NCI-H146 (cell line): Measurements from ENCODE around the gene PSMC4.
"Not testable (repeated sequence)": the region's sequence is repeated elsewhere in the genome, so short reads cannot be mapped to it uniquely, and the experiment has no call there.

ENCODE experiments used
- DNase-seq: peaks from one replicate; lab custom pipeline; 2025; lab: John Stamatoyannopoulos, UW

Gene PSMC4

GRCh38 chr19:39946532-39946931 lies 24.4 kb upstream of the PSMC4 start:
- no peak for DNase-seq

DNA sequence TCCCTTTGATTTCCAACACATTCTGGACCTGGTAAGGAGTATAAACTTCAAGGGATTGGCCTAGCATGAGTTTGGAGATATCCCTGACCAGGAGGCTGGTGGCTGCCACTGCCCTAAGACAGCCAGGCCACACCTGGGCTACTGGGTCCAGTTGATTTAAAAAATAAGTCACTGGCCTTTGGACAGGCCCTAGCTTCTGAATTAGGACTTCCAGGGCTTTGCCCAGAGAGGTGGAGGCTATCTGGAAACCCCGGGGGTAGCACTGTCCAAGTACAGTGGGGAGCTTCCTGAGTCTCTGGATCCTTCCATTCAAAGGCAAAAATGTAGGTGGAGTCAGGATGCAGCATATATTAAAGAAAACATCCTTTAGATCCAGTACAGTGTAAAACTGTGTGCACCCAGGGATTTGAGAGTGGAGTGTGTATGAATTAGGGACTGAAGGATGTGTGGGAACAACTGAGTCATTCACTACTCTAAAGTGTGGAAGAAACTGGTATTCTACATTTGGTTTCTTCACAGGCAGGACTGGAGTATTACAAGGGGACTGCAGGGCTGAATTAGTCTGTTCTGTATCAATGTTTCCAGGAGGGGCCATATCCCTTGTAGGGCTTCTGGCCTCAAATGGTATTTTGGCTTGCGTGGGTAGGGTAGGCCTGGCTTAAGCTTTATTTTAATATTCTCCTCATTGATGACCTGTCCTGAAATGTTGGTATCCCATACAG lies 21.8 kb upstream of the PSMC4 start:
- DNase-seq, result no peak

DNA sequence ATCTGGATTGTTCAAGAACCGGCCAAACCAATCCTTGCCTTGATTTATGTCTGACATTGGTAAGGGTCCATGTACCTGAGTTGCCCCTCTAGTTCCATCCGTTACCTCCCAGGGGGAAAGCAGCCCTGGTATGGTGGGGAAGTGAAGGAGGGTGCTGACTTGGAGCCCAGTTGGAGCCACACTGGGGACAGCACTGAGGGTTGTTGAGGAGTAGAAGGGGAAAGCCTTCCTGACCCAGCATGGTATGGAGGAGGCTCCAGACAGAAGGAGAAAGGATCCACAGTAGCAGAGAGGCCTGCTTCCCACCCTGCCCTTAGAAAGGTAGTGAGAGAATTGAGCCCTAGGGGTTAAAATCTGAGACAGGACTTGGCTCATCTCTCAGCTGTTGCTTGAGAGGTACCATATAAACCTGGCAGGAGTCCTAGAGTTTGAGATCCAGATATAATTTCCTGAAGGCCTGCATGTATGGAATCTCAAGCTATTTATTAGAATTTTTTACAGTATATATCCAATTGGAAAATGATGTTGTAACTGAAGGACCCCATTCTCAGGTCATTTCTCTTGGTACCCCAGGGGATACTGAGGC lies 19.8 kb upstream of the PSMC4 start:
- DNase-seq, result no peak

- no peak for DNase-seq
Observed at GRCh38 chr19:39951686-39952085, 19.3 kb upstream of the PSMC4 start.

- no peak for DNase-seq
Observed at GRCh38 chr19:39953915-39954314, 17.1 kb upstream of the PSMC4 start.

DNA sequence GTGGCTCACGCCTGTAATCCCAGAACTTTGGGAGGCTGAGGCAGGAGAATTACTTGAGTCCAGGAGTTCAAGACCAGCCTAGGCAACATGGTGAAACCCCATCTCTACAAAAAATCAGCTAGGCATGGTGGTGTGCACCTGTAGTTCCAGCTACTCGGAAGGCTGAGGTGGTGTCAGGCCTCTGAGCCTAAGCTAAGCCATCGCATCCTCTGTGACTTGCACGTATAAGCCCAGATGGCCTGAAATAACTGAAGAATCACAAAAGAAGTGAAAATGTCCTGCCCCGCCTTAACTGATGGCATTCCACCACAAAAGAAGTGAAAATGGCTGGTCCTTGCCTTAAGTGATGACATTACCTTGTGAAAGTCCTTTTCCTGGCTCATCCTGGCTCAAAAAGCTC lies 13.1 kb upstream of the PSMC4 start:
- DNase-seq, result not testable (repeated sequence)

GRCh38 chr19:39958942-39959341 lies 12.0 kb upstream of the PSMC4 start:
- not testable (repeated sequence) for DNase-seq

GRCh38 chr19:39959407-39959806 lies 11.6 kb upstream of the PSMC4 start:
- not testable (repeated sequence) for DNase-seq

DNA sequence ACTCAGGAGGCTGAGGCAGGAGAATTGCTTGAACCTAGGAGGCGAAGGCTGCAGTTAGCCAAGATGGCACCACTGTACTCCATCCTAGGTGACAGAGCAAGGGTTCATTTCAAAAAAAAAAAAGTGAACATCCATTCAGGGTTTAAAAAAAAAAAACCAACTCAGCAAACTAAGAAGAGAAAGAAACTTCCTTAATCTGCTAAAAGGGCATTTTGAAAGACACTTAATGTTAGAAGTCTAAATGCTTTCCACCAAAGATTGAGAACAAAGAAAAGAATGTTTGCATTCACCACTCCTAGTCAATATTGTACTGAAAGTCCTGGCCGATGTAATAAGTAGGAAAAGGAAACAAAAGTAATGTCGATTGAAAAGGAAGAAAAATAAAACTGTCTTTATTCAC lies 7.1 kb upstream of the PSMC4 start:
- DNase-seq, result no peak

DNA sequence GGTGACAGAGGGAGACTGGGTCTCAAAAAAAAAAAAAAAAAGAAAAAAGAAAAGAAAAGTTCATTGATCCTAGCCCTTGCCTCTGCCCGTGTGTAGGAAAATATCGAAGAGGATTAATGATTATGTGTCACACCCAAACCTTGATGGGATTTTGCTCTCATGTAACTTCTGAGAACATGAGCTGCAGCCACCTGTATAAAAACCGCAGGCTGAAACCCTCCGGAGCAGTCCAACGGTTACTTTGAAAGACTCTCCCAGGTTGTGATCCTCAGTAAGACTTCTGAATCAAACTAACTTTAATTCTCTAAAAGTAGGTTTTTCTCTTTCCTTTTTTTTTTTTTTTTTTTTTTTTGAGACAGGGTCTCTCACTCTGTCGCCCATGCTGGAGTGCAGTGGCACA lies 4.3 kb upstream of the PSMC4 start:
- no peak for DNase-seq

DNA sequence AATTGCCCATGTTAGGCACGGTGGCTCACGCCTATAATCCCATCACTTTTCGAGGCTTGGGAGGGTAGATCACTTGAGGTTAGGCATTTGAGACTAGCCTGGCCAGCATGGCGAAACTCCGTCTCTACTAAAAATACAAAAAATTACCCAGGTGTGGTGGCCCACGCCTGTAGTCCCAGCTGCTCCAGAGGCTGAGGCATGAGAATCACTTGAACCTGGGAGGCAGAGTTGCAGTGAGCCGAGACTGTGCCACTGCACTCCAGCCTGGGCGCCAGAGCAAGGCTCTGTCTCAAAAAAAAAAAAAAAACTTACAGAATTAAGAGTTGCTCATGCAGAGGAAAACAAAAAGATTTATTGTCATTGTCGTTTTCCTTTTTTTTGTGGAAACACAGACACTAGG lies 3.4 kb upstream of the PSMC4 start:
- no peak for DNase-seq

- DNase-seq, result no peak
Observed at GRCh38 chr19:39968789-39969188, 2.2 kb upstream of the PSMC4 start.

- no peak for DNase-seq
Observed at GRCh38 chr19:39969266-39969665, 1.7 kb upstream of the PSMC4 start.

GRCh38 chr19:39969681-39970424 lies 1.1 kb upstream of the PSMC4 start:
- no peak for DNase-seq

GRCh38 chr19:39970425-39970674 lies 615 bp upstream of the PSMC4 start:
- peak; percentile 60 for DNase-seq

DNA sequence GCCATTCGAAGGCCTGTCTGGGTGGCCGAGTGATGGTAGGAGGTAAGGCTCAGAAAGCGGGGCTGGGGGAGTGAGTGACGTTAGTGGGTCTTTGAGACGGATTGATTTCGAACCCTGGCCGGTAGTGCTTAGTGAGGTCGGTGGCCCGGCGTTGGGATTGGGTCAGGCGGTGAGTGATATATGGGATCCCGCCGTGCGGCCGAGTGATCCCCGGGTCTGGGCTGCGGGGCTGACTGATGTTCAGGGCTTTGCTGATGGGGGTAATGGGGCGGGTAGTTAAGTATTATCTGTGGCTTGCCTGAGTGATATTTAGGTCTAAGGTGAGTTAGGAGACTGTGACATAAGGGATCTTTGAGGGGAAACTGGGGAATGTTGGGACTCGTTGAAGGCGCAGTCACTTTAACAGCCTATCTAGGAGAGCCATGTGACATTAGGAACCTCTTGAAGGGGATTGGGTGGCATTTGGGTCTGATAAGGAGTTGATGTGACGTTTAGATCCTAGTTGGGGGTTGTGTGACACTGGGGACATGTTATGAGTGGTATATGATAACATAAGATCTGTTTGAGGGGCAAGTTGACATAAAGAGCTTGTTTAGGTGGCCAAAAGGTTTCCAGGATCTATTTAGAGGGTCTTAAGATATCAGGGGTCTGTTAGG lies 543 bp downstream of the PSMC4 start:
- no peak for DNase-seq

GRCh38 chr19:39974377-39975155 lies 3.6 kb downstream of the PSMC4 start:
- DNase-seq, result no peak

GRCh38 chr19:39982883-39983282 lies 11.9 kb downstream of the PSMC4 start:
- no peak for DNase-seq

DNA sequence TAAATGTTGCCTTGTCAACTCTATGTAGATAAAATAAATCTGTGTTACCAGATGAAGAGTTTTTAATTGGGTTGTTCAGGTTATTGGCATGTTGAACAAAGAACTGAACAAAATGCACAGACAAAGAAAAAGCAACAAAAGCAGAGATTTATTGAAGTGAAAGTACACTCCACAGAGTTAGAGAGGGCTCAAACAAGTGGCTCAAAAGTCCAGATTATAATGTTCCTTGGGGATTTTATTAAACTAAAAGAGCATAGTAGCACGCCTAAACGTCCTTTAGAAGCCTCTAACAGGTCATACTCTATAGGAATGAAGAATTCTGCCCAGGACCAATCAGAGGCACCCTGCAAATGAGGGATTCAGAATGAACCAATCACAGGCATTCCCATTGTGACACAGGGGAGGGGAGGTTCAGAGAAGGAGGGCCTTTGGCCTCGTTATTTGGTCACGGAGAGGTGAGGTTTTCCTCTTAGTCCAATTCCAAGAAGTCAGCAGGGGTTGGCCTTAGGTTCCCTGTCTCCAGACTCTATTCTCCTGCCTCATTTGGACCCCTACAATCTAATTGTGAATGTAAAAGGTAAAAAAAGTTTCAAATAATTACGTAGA lies 12.8 kb downstream of the PSMC4 start:
- DNase-seq, result no peak

DNA sequence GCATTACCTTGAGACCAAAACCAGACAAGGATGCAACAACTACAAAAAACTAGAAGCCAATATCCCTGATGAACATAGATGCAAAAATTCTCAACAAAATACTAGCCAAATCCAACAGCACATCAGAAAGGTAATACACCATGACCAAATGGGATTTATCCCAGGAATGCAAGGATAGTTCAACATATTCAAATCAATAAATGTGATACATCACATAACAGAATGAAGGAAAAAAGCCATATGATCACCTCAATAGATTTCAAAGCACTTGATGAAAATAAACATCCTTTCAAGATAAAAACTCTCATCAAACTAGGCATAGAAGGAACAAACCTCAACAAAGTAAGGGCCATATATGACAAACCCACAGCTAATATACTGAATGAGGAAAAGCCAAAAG lies 15.7 kb downstream of the PSMC4 start:
- no peak for DNase-seq

DNA sequence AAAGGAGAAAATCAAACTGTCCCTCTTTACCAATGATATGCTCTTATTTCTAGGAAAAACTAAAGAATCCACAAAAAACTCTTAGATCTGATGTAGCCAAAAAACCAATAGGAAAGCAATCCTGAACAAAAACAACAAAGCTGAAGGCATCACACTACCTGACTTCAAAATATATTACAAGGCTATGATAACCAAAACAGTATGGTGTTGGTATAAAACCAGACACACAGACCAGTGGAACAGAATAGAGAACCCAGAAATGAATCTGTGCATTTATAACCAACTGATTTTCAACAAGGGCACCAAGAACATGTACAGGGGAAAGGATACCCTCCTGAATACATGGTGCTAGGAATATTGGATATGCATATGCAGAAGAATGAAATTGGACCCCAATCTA lies 16.2 kb downstream of the PSMC4 start:
- no peak for DNase-seq

GRCh38 chr19:39987596-39987995 lies 16.6 kb downstream of the PSMC4 start:
- DNase-seq, result no peak
